Keratinocyte (primary cell): ENCODE measurements around the gene CYSTM1. TPM values are rescaled to one million over a fixed set of nuclear protein-coding genes. Genes with fewer than 3 reads are reported as not detected.

Source experiments
- DNase-seq: peaks from one replicate; pipeline ENCODE4 v3.0.0-alpha.2; 2011; ENCODE audit warnings: low read depth, missing footprints, low spot score
- FAIRE-seq: peaks from 2 replicates; lab custom pipeline; 2011; peaks lifted over from hg19 to GRCh38; lab: Jason Lieb, UNC
- H2AFZ ChIP-seq: 2 replicates; pipeline ENCODE4 v1.6.0; 2012; ENCODE audit warnings: low read length, control low read depth, inconsistent platforms; ENCODE audit not compliant: control insufficient read depth
- H3K27ac ChIP-seq: 2 replicates; pipeline ENCODE4 v1.5.1; 2011; ENCODE audit warnings: low read length; ENCODE audit not compliant: control insufficient read depth, insufficient read depth
- H3K27me3 ChIP-seq: 3 replicates; pipeline ENCODE4 v1.6.0; 2011; ENCODE audit warnings: low read length; ENCODE audit not compliant: control insufficient read depth, insufficient read depth; ENCODE audit errors: extremely low read depth
- H3K36me3 ChIP-seq, 2 experiments: 2 replicates in 1 of 2; 3 replicates in 1 of 2; pipeline ENCODE4 v1.5.1; 2011; ENCODE audit warnings: low read length in 2 of 2, mild to moderate bottlenecking in 1 of 2; ENCODE audit not compliant: control insufficient read depth in 2 of 2, insufficient read depth in 2 of 2; ENCODE audit errors: extremely low read depth in 1 of 2
- H3K4me1 ChIP-seq: 3 replicates; pipeline ENCODE4 v1.5.1; 2011; ENCODE audit warnings: low read length; ENCODE audit not compliant: control insufficient read depth, insufficient read depth; ENCODE audit errors: extremely low read depth
- H3K4me2 ChIP-seq: 3 replicates; pipeline ENCODE4 v1.6.0; 2011; ENCODE audit warnings: low read depth, low read length; ENCODE audit not compliant: control insufficient read depth, insufficient read depth; ENCODE audit errors: extremely low read depth
- H3K4me3 ChIP-seq, 3 experiments: fragments of 200-600 bp in 1 of 3; sonication (generic) in 1 of 3; 2 replicates in 2 of 3; 3 replicates in 1 of 3; pipeline ENCODE4 v1.5.1; 2011 to 2016; ENCODE audit warnings: low read length in 3 of 3, mild to moderate bottlenecking in 3 of 3, control low read depth in 2 of 3, inconsistent platforms in 1 of 3, low read depth in 1 of 3, mixed read lengths in 1 of 3, mixed run types in 1 of 3, moderate library complexity in 1 of 3; ENCODE audit not compliant: control insufficient read depth in 2 of 3, insufficient read depth in 2 of 3; ENCODE audit errors: extremely low read depth in 1 of 3
- H3K79me2 ChIP-seq: 2 replicates; pipeline ENCODE4 v1.6.0; 2012; ENCODE audit warnings: low read length; ENCODE audit not compliant: control insufficient read depth, insufficient read depth
- H3K9ac ChIP-seq: 3 replicates; pipeline ENCODE4 v1.6.0; 2011; ENCODE audit warnings: low read length; ENCODE audit not compliant: control insufficient read depth, insufficient read depth; ENCODE audit errors: extremely low read depth
- H3K9me1 ChIP-seq: 3 replicates; pipeline ENCODE4 v1.6.0; 2011; ENCODE audit warnings: low read length; ENCODE audit not compliant: control insufficient read depth, insufficient read depth; ENCODE audit errors: extremely low read depth
- H3K9me3 ChIP-seq: 2 replicates; pipeline ENCODE4 v1.5.1; 2012; ENCODE audit warnings: low read depth, low read length; ENCODE audit not compliant: control insufficient read depth
- H4K20me1 ChIP-seq: 3 replicates; pipeline ENCODE4 v1.6.0; 2011; ENCODE audit warnings: low read length; ENCODE audit not compliant: control insufficient read depth, insufficient read depth; ENCODE audit errors: extremely low read depth
- CTCF ChIP-seq, 3 experiments: IDR thresholded peaks in 1 of 3; conservative IDR thresholded peaks in 1 of 3; optimal IDR thresholded peaks in 1 of 3; 2 replicates in 2 of 3; 3 replicates in 1 of 3; pipeline versions ENCODE3 to v1.5.1; 2011; ENCODE audit warnings: low read length in 3 of 3, mild to moderate bottlenecking in 3 of 3, moderate library complexity in 2 of 3, control low read depth in 1 of 3, inconsistent platforms in 1 of 3; ENCODE audit not compliant: insufficient read depth in 2 of 3; ENCODE audit errors: extremely low read depth in 1 of 3
- EZH2 ChIP-seq: IDR thresholded peaks from one replicate; pipeline ENCODE4 v1.6.1; 2012; ENCODE audit warnings: inconsistent platforms, mild to moderate bottlenecking, low read length, moderate library complexity
- dilution Hi-C: fragments of 300-500 bp; cut with MboI; formaldehyde crosslinking; loops from one replicate; pipeline ENCODE4 v1.7.0; 2020; ENCODE audit warnings: low sequenced_read_pairs; ENCODE audit not compliant: extremely low pct_ligation_motif_present
- polyA plus RNA-seq, 5 experiments: library from polyadenylated mRNA; depleted of rRNA in 3 of 5; stranded (reverse) in 3 of 5; stranded (forward) in 1 of 5; unstranded in 1 of 5; fragments of >200 nt; gene quantifications; 1 replicate in 1 of 5; 2 replicates in 3 of 5; 3 replicates in 1 of 5; pipeline versions ENCODE4 v1.2.1 to v1.2.3, GENCODE V29; 2011 to 2012; ENCODE audit warnings: missing spikeins in 2 of 5, low read depth in 1 of 5, low replicate concordance in 1 of 5

The CYSTM1 gene
- polyA plus RNA-seq, 1 donor (not counting 4 experiments of a cell fraction or from before 2014, with no cell fraction given) = 34.3 TPM

GRCh38 chr5:140250386-140250785 is 75.4 kb downstream of the CYSTM1 start:
- Histone ChIP-seq H3K9me1 (no peaks in the 10 kb centered on the region), H3K4me3 (no peak overlapping the region), H3K79me2 (peaks cover 44% of the 10 kb centered on the region), H2AFZ (no peak overlapping the region), H3K27me3 (no peaks in the 10 kb centered on the region), H3K4me2 (no peak overlapping the region), H3K36me3 (peaks cover 7 to 21% of the 10 kb centered on the region in 2 experiments), H3K4me1 (peaks cover 50% of the 10 kb centered on the region), H3K9ac (no peak overlapping the region), H4K20me1 (no peaks in the 10 kb centered on the region), H3K9me3 (no peaks in the 10 kb centered on the region), H3K27ac (no peak overlapping the region)
- no peak for DNase-seq
- dilution Hi-C loops = no loop called here
- TF ChIP-seq CTCF (optimal IDR thresholded peaks at IDR 0.05 in 1 of 3, IDR thresholded peaks at IDR 0.05 in 1 of 3, conservative IDR thresholded peaks at IDR 0.05 in 1 of 3; ENCODE audit: extremely low read depth in 1 of 3, insufficient read depth in 2 of 3, low read length in 3 of 3) (no peak), EZH2 (no peak)
- FAIRE-seq = peak; percentile 20

GRCh38 chr5:140251527-140251973 is 76.6 kb downstream of the CYSTM1 start:
- peak overlapping the region; percentile 72 for H3K27ac ChIP-seq
- H2AFZ ChIP-seq = no peak overlapping the region
- peaks cover 44% of the 10 kb centered on the region for H3K4me1 ChIP-seq
- H3K79me2 ChIP-seq = peaks cover 51% of the 10 kb centered on the region
- dilution Hi-C loops = no loop called here
- peak overlapping the region in 2 of 3 experiments; percentile 38 to 42 for H3K4me3 ChIP-seq
- H3K4me2 ChIP-seq = peak overlapping the region; percentile 67
- no peak for TF ChIP-seq CTCF (optimal IDR thresholded peaks at IDR 0.05 in 1 of 3, IDR thresholded peaks at IDR 0.05 in 1 of 3, conservative IDR thresholded peaks at IDR 0.05 in 1 of 3; ENCODE audit: extremely low read depth in 1 of 3, insufficient read depth in 2 of 3, low read length in 3 of 3)
- no peak for TF ChIP-seq EZH2
- no peaks in the 10 kb centered on the region for H3K27me3 ChIP-seq
- no peaks in the 10 kb centered on the region for H3K9me1 ChIP-seq
- H4K20me1 ChIP-seq = no peaks in the 10 kb centered on the region
- no peaks in the 10 kb centered on the region for H3K9me3 ChIP-seq
- H3K36me3 ChIP-seq = peaks cover 0 to 14% of the 10 kb centered on the region in 2 experiments
- FAIRE-seq (peak; percentile 75), DNase-seq (peak; percentile 53)
- H3K9ac ChIP-seq = peak overlapping the region; percentile 23
